Keratinocyte (primary cell): Measurements from ENCODE around the gene UBAC2. TPM values are rescaled to one million over a fixed set of nuclear protein-coding genes. Genes with fewer than 3 reads are reported as not detected.

Source experiments
- DNase-seq: peaks from one replicate; pipeline ENCODE4 v3.0.0-alpha.2; 2011; ENCODE audit warnings: low read depth, missing footprints, low spot score
- FAIRE-seq: peaks from 2 replicates; lab custom pipeline; 2011; peaks lifted over from hg19 to GRCh38; lab: Jason Lieb, UNC
- H2AFZ ChIP-seq: 2 replicates; pipeline ENCODE4 v1.6.0; 2012; ENCODE audit warnings: low read length, control low read depth, inconsistent platforms; ENCODE audit not compliant: control insufficient read depth
- H3K27ac ChIP-seq: 2 replicates; pipeline ENCODE4 v1.5.1; 2011; ENCODE audit warnings: low read length; ENCODE audit not compliant: control insufficient read depth, insufficient read depth
- H3K27me3 ChIP-seq: 3 replicates; pipeline ENCODE4 v1.6.0; 2011; ENCODE audit warnings: low read length; ENCODE audit not compliant: control insufficient read depth, insufficient read depth; ENCODE audit errors: extremely low read depth
- H3K36me3 ChIP-seq, 2 experiments: 2 replicates in 1 of 2; 3 replicates in 1 of 2; pipeline ENCODE4 v1.5.1; 2011; ENCODE audit warnings: low read length in 2 of 2, mild to moderate bottlenecking in 1 of 2; ENCODE audit not compliant: control insufficient read depth in 2 of 2, insufficient read depth in 2 of 2; ENCODE audit errors: extremely low read depth in 1 of 2
- H3K4me1 ChIP-seq: 3 replicates; pipeline ENCODE4 v1.5.1; 2011; ENCODE audit warnings: low read length; ENCODE audit not compliant: control insufficient read depth, insufficient read depth; ENCODE audit errors: extremely low read depth
- H3K4me2 ChIP-seq: 3 replicates; pipeline ENCODE4 v1.6.0; 2011; ENCODE audit warnings: low read depth, low read length; ENCODE audit not compliant: control insufficient read depth, insufficient read depth; ENCODE audit errors: extremely low read depth
- H3K4me3 ChIP-seq, 3 experiments: fragments of 200-600 bp in 1 of 3; sonication (generic) in 1 of 3; 2 replicates in 2 of 3; 3 replicates in 1 of 3; pipeline ENCODE4 v1.5.1; 2011 to 2016; ENCODE audit warnings: low read length in 3 of 3, mild to moderate bottlenecking in 3 of 3, control low read depth in 2 of 3, inconsistent platforms in 1 of 3, low read depth in 1 of 3, mixed read lengths in 1 of 3, mixed run types in 1 of 3, moderate library complexity in 1 of 3; ENCODE audit not compliant: control insufficient read depth in 2 of 3, insufficient read depth in 2 of 3; ENCODE audit errors: extremely low read depth in 1 of 3
- H3K79me2 ChIP-seq: 2 replicates; pipeline ENCODE4 v1.6.0; 2012; ENCODE audit warnings: low read length; ENCODE audit not compliant: control insufficient read depth, insufficient read depth
- H3K9ac ChIP-seq: 3 replicates; pipeline ENCODE4 v1.6.0; 2011; ENCODE audit warnings: low read length; ENCODE audit not compliant: control insufficient read depth, insufficient read depth; ENCODE audit errors: extremely low read depth
- H3K9me1 ChIP-seq: 3 replicates; pipeline ENCODE4 v1.6.0; 2011; ENCODE audit warnings: low read length; ENCODE audit not compliant: control insufficient read depth, insufficient read depth; ENCODE audit errors: extremely low read depth
- H3K9me3 ChIP-seq: 2 replicates; pipeline ENCODE4 v1.5.1; 2012; ENCODE audit warnings: low read depth, low read length; ENCODE audit not compliant: control insufficient read depth
- H4K20me1 ChIP-seq: 3 replicates; pipeline ENCODE4 v1.6.0; 2011; ENCODE audit warnings: low read length; ENCODE audit not compliant: control insufficient read depth, insufficient read depth; ENCODE audit errors: extremely low read depth
- EZH2 ChIP-seq: IDR thresholded peaks from one replicate; pipeline ENCODE4 v1.6.1; 2012; ENCODE audit warnings: inconsistent platforms, mild to moderate bottlenecking, low read length, moderate library complexity
- dilution Hi-C: fragments of 300-500 bp; cut with MboI; formaldehyde crosslinking; loops from one replicate; pipeline ENCODE4 v1.7.0; 2020; ENCODE audit warnings: low sequenced_read_pairs; ENCODE audit not compliant: extremely low pct_ligation_motif_present
- polyA plus RNA-seq, 5 experiments: library from polyadenylated mRNA; depleted of rRNA in 3 of 5; stranded (reverse) in 3 of 5; stranded (forward) in 1 of 5; unstranded in 1 of 5; fragments of >200 nt; gene quantifications; 1 replicate in 1 of 5; 2 replicates in 3 of 5; 3 replicates in 1 of 5; pipeline versions ENCODE4 v1.2.1 to v1.2.3, GENCODE V29; 2011 to 2012; ENCODE audit warnings: missing spikeins in 2 of 5, low read depth in 1 of 5, low replicate concordance in 1 of 5
- TF ChIP-seq, protein P1 (sequence below), 3 experiments: IDR thresholded peaks in 1 of 3; conservative IDR thresholded peaks in 1 of 3; optimal IDR thresholded peaks in 1 of 3; 2 replicates in 2 of 3; 3 replicates in 1 of 3; pipeline versions ENCODE3 to v1.5.1; 2011; ENCODE audit warnings: low read length in 3 of 3, mild to moderate bottlenecking in 3 of 3, moderate library complexity in 2 of 3, control low read depth in 1 of 3, inconsistent platforms in 1 of 3; ENCODE audit not compliant: insufficient read depth in 2 of 3; ENCODE audit errors: extremely low read depth in 1 of 3

The UBAC2 gene
- polyA plus RNA-seq, 1 donor (not counting 4 experiments of a cell fraction or from before 2014, with no cell fraction given) = 104 TPM

DNA sequence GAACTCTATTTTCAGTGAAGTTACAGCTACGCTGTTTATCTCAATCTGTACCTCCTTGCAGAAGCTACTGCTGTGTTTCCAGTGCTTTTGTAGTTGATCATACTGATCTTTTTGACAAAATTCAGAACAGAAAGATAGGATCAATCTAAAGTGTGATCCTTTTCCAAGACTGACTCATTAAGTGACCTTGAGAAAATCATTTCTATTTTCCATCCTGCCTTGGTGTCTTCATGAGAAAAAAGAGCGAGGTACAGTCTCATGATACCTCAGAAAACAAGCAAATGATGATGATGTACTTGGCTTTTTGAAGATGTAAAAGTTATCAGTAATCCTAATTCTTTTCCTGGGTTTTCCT, 152.6 kb downstream of the UBAC2 start:
- dilution Hi-C loops = no loop called here
- FAIRE-seq = no peak
- H3K36me3 ChIP-seq = peaks cover 15 to 22% of the 10 kb centered on the region in 2 experiments
- no peak overlapping the region for H3K9ac ChIP-seq
- peaks cover 7% of the 10 kb centered on the region for H4K20me1 ChIP-seq
- no peak overlapping the region for H3K4me3 ChIP-seq
- no peaks in the 10 kb centered on the region for H3K79me2 ChIP-seq
- H3K4me2 ChIP-seq = no peak overlapping the region
- H3K27ac ChIP-seq = no peak overlapping the region
- no peaks in the 10 kb centered on the region for H3K9me1 ChIP-seq
- no peak overlapping the region for H2AFZ ChIP-seq
- DNase-seq = no peak
- H3K27me3 ChIP-seq = no peaks in the 10 kb centered on the region
- no peaks in the 10 kb centered on the region for H3K9me3 ChIP-seq
- peaks cover 10% of the 10 kb centered on the region for H3K4me1 ChIP-seq
- TF ChIP-seq, protein P1, sequence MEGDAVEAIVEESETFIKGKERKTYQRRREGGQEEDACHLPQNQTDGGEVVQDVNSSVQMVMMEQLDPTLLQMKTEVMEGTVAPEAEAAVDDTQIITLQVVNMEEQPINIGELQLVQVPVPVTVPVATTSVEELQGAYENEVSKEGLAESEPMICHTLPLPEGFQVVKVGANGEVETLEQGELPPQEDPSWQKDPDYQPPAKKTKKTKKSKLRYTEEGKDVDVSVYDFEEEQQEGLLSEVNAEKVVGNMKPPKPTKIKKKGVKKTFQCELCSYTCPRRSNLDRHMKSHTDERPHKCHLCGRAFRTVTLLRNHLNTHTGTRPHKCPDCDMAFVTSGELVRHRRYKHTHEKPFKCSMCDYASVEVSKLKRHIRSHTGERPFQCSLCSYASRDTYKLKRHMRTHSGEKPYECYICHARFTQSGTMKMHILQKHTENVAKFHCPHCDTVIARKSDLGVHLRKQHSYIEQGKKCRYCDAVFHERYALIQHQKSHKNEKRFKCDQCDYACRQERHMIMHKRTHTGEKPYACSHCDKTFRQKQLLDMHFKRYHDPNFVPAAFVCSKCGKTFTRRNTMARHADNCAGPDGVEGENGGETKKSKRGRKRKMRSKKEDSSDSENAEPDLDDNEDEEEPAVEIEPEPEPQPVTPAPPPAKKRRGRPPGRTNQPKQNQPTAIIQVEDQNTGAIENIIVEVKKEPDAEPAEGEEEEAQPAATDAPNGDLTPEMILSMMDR (optimal IDR thresholded peaks at IDR 0.05 in 1 of 3, IDR thresholded peaks at IDR 0.05 in 1 of 3, conservative IDR thresholded peaks at IDR 0.05 in 1 of 3; ENCODE audit: extremely low read depth in 1 of 3, insufficient read depth in 2 of 3, low read length in 3 of 3) = no peak

DNA sequence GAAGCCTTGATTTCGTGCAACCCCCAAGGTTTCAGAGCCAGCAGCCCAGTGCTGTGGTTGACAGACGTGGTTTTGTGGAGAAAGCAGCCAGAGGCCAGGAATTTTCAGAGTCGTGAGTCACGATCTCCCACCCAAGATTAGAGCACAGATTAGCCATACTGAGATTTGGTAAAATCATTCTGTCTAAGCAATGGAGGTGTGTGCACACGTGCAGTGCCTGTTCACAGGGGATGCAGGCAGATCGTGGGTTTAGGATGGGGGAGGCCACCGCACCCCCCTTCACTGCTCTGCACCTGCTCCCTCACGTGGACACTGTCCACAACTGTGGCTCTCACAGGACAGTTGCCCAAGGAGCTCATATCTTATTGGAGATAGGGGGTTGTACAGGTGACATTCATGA, 153.2 kb downstream of the UBAC2 start:
- Histone ChIP-seq H2AFZ (no peak overlapping the region), H3K27ac (no peak overlapping the region), H3K9ac (no peak overlapping the region), H3K27me3 (no peaks in the 10 kb centered on the region), H3K4me2 (no peak overlapping the region), H3K9me3 (no peaks in the 10 kb centered on the region), H3K4me1 (peaks cover 10% of the 10 kb centered on the region), H3K36me3 (peaks cover 15 to 22% of the 10 kb centered on the region in 2 experiments), H3K9me1 (no peaks in the 10 kb centered on the region), H3K4me3 (no peak overlapping the region), H4K20me1 (peaks cover 7% of the 10 kb centered on the region), H3K79me2 (no peaks in the 10 kb centered on the region)
- DNase-seq (no peak), FAIRE-seq (no peak)
- no peak for TF ChIP-seq EZH2
- TF ChIP-seq, protein P1 (optimal IDR thresholded peaks at IDR 0.05 in 1 of 3, IDR thresholded peaks at IDR 0.05 in 1 of 3, conservative IDR thresholded peaks at IDR 0.05 in 1 of 3; ENCODE audit: extremely low read depth in 1 of 3, insufficient read depth in 2 of 3, low read length in 3 of 3) = no peak
- dilution Hi-C loops = no loop called here
